GM23338 (cell line): Measurements from ENCODE around the gene CD109. TPM values are rescaled to one million over a fixed set of nuclear protein-coding genes. Genes with fewer than 3 reads are reported as not detected.

Source experiments
- ATAC-seq: fragments of 200-7000 bp; cut with Tn5 transposase; 3 replicates; pipeline ENCODE4 v1.9.1; 2020
- DNase-seq: peaks from one replicate; pipeline ENCODE4 v3.0.0-alpha.2; 2015; ENCODE audit warnings: low spot score
- H2AFZ ChIP-seq: fragments of 200-600 bp; sonication (generic); 2 replicates; pipeline ENCODE4 v1.8.0; 2016; ENCODE audit warnings: antibody characterized with exemption, mild to moderate bottlenecking, moderate library complexity
- H3F3A ChIP-seq: fragments of 200-600 bp; sonication (generic); replicated peaks from 2 replicates; pipeline ENCODE4 v1.8.0; 2017; ENCODE audit warnings: antibody characterized with exemption, mixed run types, low read depth
- H3K27ac ChIP-seq: fragments of 200-600 bp; sonication (generic); 2 replicates; pipeline ENCODE4 v1.6.1; 2016; ENCODE audit warnings: low read depth
- H3K27me3 ChIP-seq: fragments of 200-600 bp; sonication (generic); 2 replicates; pipeline ENCODE4 v1.8.0; 2016; ENCODE audit warnings: mild to moderate bottlenecking, mixed run types, moderate library complexity; ENCODE audit not compliant: insufficient read depth
- H3K36me3 ChIP-seq: fragments of 200-600 bp; sonication (generic); 2 replicates; pipeline ENCODE4 v1.8.0; 2016; ENCODE audit warnings: mild to moderate bottlenecking; ENCODE audit not compliant: insufficient read depth
- H3K4me1 ChIP-seq: fragments of 200-600 bp; sonication (generic); 2 replicates; pipeline ENCODE4 v1.8.0; 2016; ENCODE audit warnings: mild to moderate bottlenecking, moderate library complexity; ENCODE audit not compliant: insufficient read depth
- H3K4me2 ChIP-seq: fragments of 200-600 bp; sonication (generic); 2 replicates; pipeline ENCODE4 v1.7.1; 2017; ENCODE audit warnings: mixed run types
- H3K4me3 ChIP-seq: fragments of 200-600 bp; sonication (generic); 2 replicates; pipeline ENCODE4 v1.6.1; 2016; ENCODE audit warnings: mixed run types
- H3K79me2 ChIP-seq: fragments of 200-600 bp; sonication (generic); replicated peaks from 2 replicates; pipeline ENCODE4 v1.8.0; 2017; ENCODE audit warnings: mild to moderate bottlenecking; ENCODE audit not compliant: insufficient read depth
- H3K9me2 ChIP-seq: fragments of 200-600 bp; sonication (generic); 2 replicates; pipeline ENCODE4 v1.8.0; 2017; ENCODE audit not compliant: insufficient read depth
- H4K20me1 ChIP-seq: fragments of 200-600 bp; sonication (generic); replicated peaks from 2 replicates; pipeline ENCODE4 v1.8.0; 2017; ENCODE audit warnings: mild to moderate bottlenecking; ENCODE audit not compliant: insufficient read depth
- H3K27ac Mint-ChIP-seq: 2 replicates; pipeline ENCODE4 v1.8.0; 2020; ENCODE audit warnings: inconsistent platforms, mild to moderate bottlenecking, moderate library complexity, mixed read lengths
- H3K27me3 Mint-ChIP-seq: 3 replicates; pipeline ENCODE4 v1.8.0; 2022; ENCODE audit warnings: low read depth, mild to moderate bottlenecking, moderate library complexity, mixed read lengths, inconsistent platforms; ENCODE audit not compliant: insufficient read depth, poor library complexity
- H3K36me3 Mint-ChIP-seq: 3 replicates; pipeline ENCODE4 v1.8.0; 2021; ENCODE audit warnings: low read depth, mild to moderate bottlenecking, inconsistent platforms, moderate library complexity, mixed read lengths
- H3K4me1 Mint-ChIP-seq: 3 replicates; pipeline ENCODE4 v1.8.0; 2020; ENCODE audit warnings: mild to moderate bottlenecking, inconsistent platforms, mixed read lengths
- H3K4me3 Mint-ChIP-seq: 3 replicates; pipeline ENCODE4 v1.8.0; 2021; ENCODE audit warnings: moderate library complexity, mild to moderate bottlenecking, inconsistent platforms, mixed read lengths
- H3K9me3 Mint-ChIP-seq: 3 replicates; pipeline ENCODE4 v1.8.0; 2020; ENCODE audit warnings: moderate library complexity, mild to moderate bottlenecking, inconsistent platforms, mixed read lengths
- CREB1 ChIP-seq: fragments of 250-450 bp; sonication (Bioruptor Pico); IDR thresholded peaks from 2 replicates; pipeline ENCODE4 v1.5.0; 2020; ENCODE audit warnings: low read depth, mild to moderate bottlenecking, moderate library complexity
- EZH2phosphoT487 ChIP-seq: fragments of 200-600 bp; sonication (generic); IDR thresholded peaks from one replicate; pipeline ENCODE4 v1.8.1; 2018; ENCODE audit warnings: antibody characterized with exemption; ENCODE audit not compliant: unreplicated experiment
- JUNB ChIP-seq: IDR thresholded peaks from one replicate; pipeline ENCODE4 v1.6.1; 2016; ENCODE audit warnings: antibody characterized with exemption; ENCODE audit not compliant: unreplicated experiment
- NANOG ChIP-seq: IDR thresholded peaks from 2 replicates; pipeline ENCODE4 v1.6.1; 2016; ENCODE audit warnings: antibody characterized with exemption, borderline replicate concordance
- POLR2AphosphoS5 ChIP-seq: IDR thresholded peaks from 2 replicates; pipeline ENCODE4 v1.6.1; 2016; ENCODE audit warnings: antibody characterized with exemption, low read depth
- STAT1 ChIP-seq: IDR thresholded peaks from one replicate; pipeline ENCODE4 v1.6.1; 2016; ENCODE audit warnings: antibody characterized with exemption; ENCODE audit not compliant: unreplicated experiment
- ZNF114 ChIP-seq: fragments of 250-450 bp; sonication (Bioruptor Pico); IDR thresholded peaks from 2 replicates; pipeline ENCODE4 v1.5.0; 2020; ENCODE audit warnings: mild to moderate bottlenecking, moderate library complexity
- ZNF331 ChIP-seq: fragments of 250-450 bp; sonication (Bioruptor Pico); IDR thresholded peaks from 2 replicates; pipeline ENCODE4 v1.5.0; 2020; ENCODE audit warnings: low read depth, mild to moderate bottlenecking, moderate library complexity
- polyA plus RNA-seq: library from polyadenylated mRNA; unstranded; fragments of >200 nt; fragmentation: Nextera tagmentation; extraction: Ambion mirVana; gene quantifications from 2 replicates; pipeline ENCODE4 v1.2.1, GENCODE V29; 2016
- total RNA-seq: library from RNA; depleted of rRNA; stranded (reverse); fragments of >200 nt; shearing (Covaris generic); gene quantifications from 2 replicates; pipeline ENCODE4 v1.2.3, GENCODE V29; 2014
- TF ChIP-seq, protein P1 (sequence below), 2 experiments: fragments of 200-600 bp in 1 of 2; sonication (generic) in 1 of 2; conservative IDR thresholded peaks; 2 replicates each; pipeline versions ENCODE4 v1.5.1 to v1.6.1; 2016 to 2017; ENCODE audit warnings: antibody characterized with exemption in 2 of 2, low read depth in 2 of 2, mild to moderate bottlenecking in 2 of 2, moderate library complexity in 1 of 2
- TF ChIP-seq, protein P2 (sequence below): fragments of 250-450 bp; sonication (Bioruptor Pico); IDR thresholded peaks from 2 replicates; pipeline ENCODE4 v1.5.0; 2020; ENCODE audit warnings: mild to moderate bottlenecking, moderate library complexity

Gene CD109
- total and polyA plus RNA-seq, 2 experiments from 2014 or later, result 1.1 to 5.3 TPM

DNA sequence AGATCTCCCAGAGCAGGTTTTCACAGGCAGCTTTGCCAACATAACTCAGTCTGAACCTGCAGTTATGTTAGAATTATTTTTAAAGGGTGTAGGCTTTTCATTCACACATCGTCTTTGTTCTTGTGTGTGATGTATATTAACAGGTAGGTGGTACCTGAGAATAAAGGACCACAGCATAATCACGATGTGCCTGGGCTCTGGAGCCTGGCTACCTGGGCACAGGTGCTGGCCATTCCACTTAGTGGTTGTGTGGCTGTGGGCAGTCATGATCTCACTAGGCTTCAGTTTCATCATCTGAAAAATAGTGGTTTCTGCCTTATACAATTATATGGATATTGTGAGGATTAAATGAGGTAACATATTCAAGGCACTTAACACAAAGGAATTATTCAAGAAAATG is 6.4 kb downstream of the CD109 start:
- Mint-ChIP-seq H3K27ac (no peak overlapping the region), H3K36me3 (no peaks in the 10 kb centered on the region), H3K4me3 (no peak overlapping the region), H3K27me3 (no peaks in the 10 kb centered on the region), H3K9me3 (no peaks in the 10 kb centered on the region), H3K4me1 (peaks cover 6% of the 10 kb centered on the region; the same call in 2 of the 3 replicates)
- Histone ChIP-seq H3K27me3 (no peaks in the 10 kb centered on the region), H3K27ac (no peak overlapping the region), H3K79me2 (no peaks in the 10 kb centered on the region), H3K9me2 (no peaks in the 10 kb centered on the region), H3K4me1 (no peaks in the 10 kb centered on the region; the same call in 1 of the 2 replicates), H4K20me1 (no peaks in the 10 kb centered on the region), H3K36me3 (no peaks in the 10 kb centered on the region; the same call in 1 of the 2 replicates), H3F3A (no peaks in the 10 kb centered on the region), H3K4me2 (no peak overlapping the region), H2AFZ (no peak overlapping the region), H3K4me3 (no peak overlapping the region)
- TF ChIP-seq, protein P1, sequence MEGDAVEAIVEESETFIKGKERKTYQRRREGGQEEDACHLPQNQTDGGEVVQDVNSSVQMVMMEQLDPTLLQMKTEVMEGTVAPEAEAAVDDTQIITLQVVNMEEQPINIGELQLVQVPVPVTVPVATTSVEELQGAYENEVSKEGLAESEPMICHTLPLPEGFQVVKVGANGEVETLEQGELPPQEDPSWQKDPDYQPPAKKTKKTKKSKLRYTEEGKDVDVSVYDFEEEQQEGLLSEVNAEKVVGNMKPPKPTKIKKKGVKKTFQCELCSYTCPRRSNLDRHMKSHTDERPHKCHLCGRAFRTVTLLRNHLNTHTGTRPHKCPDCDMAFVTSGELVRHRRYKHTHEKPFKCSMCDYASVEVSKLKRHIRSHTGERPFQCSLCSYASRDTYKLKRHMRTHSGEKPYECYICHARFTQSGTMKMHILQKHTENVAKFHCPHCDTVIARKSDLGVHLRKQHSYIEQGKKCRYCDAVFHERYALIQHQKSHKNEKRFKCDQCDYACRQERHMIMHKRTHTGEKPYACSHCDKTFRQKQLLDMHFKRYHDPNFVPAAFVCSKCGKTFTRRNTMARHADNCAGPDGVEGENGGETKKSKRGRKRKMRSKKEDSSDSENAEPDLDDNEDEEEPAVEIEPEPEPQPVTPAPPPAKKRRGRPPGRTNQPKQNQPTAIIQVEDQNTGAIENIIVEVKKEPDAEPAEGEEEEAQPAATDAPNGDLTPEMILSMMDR (conservative IDR thresholded peaks at IDR 0.05; ENCODE audit: low read depth in 2 of 2), result no peak
- no peak for ATAC-seq
- no peak for DNase-seq

DNA sequence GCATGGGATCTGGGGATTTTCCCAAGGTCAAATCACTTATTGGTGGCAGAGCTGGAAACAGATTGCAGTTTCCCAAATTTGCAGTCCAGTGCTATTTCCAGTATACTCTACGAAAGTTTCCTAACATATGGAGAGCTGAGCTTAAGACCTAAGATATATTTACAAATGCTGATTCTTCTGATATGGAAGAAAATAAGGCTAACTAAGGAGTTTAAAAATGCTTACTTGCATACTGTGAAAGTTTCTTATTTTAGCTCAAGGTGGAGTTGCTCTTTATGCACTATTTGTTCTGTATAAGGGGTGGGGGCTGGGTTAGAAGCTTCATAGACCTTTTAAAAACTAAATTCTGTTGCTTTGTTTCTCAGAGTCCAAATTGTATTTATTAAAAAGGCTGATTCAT is 7.5 kb downstream of the CD109 start:
- H3K4me3 ChIP-seq, result no peak overlapping the region
- Mint-ChIP-seq H3K4me1 (peaks cover 4% of the 10 kb centered on the region; the same call in 1 of the 3 replicates), H3K27me3 (no peaks in the 10 kb centered on the region), H3K27ac (no peak overlapping the region), H3K9me3 (no peaks in the 10 kb centered on the region), H3K36me3 (no peaks in the 10 kb centered on the region), H3K4me3 (no peak overlapping the region)
- no peaks in the 10 kb centered on the region for H3F3A ChIP-seq
- no peak overlapping the region for H3K4me2 ChIP-seq
- no peaks in the 10 kb centered on the region for H3K4me1 ChIP-seq
- H3K9me2 ChIP-seq, result no peaks in the 10 kb centered on the region
- ATAC-seq, result no peak
- no peaks in the 10 kb centered on the region for H3K27me3 ChIP-seq
- no peak overlapping the region for H2AFZ ChIP-seq
- no peak overlapping the region for H3K27ac ChIP-seq
- H3K36me3 ChIP-seq, result no peaks in the 10 kb centered on the region; the same call in 1 of the 2 replicates
- H4K20me1 ChIP-seq, result no peaks in the 10 kb centered on the region
- no peak for DNase-seq
- H3K79me2 ChIP-seq, result no peaks in the 10 kb centered on the region
- no peak for TF ChIP-seq EZH2phosphoT487
- TF ChIP-seq, protein P1 (conservative IDR thresholded peaks at IDR 0.05; ENCODE audit: low read depth in 2 of 2), result no peak
- TF ChIP-seq ZNF331 (CRISPR knock-in tag), result no peak
- no peak for TF ChIP-seq CREB1 (CRISPR knock-in tag)
- no peak for TF ChIP-seq JUNB
- TF ChIP-seq ZNF114 (CRISPR knock-in tag), result no peak
- TF ChIP-seq, protein P2, sequence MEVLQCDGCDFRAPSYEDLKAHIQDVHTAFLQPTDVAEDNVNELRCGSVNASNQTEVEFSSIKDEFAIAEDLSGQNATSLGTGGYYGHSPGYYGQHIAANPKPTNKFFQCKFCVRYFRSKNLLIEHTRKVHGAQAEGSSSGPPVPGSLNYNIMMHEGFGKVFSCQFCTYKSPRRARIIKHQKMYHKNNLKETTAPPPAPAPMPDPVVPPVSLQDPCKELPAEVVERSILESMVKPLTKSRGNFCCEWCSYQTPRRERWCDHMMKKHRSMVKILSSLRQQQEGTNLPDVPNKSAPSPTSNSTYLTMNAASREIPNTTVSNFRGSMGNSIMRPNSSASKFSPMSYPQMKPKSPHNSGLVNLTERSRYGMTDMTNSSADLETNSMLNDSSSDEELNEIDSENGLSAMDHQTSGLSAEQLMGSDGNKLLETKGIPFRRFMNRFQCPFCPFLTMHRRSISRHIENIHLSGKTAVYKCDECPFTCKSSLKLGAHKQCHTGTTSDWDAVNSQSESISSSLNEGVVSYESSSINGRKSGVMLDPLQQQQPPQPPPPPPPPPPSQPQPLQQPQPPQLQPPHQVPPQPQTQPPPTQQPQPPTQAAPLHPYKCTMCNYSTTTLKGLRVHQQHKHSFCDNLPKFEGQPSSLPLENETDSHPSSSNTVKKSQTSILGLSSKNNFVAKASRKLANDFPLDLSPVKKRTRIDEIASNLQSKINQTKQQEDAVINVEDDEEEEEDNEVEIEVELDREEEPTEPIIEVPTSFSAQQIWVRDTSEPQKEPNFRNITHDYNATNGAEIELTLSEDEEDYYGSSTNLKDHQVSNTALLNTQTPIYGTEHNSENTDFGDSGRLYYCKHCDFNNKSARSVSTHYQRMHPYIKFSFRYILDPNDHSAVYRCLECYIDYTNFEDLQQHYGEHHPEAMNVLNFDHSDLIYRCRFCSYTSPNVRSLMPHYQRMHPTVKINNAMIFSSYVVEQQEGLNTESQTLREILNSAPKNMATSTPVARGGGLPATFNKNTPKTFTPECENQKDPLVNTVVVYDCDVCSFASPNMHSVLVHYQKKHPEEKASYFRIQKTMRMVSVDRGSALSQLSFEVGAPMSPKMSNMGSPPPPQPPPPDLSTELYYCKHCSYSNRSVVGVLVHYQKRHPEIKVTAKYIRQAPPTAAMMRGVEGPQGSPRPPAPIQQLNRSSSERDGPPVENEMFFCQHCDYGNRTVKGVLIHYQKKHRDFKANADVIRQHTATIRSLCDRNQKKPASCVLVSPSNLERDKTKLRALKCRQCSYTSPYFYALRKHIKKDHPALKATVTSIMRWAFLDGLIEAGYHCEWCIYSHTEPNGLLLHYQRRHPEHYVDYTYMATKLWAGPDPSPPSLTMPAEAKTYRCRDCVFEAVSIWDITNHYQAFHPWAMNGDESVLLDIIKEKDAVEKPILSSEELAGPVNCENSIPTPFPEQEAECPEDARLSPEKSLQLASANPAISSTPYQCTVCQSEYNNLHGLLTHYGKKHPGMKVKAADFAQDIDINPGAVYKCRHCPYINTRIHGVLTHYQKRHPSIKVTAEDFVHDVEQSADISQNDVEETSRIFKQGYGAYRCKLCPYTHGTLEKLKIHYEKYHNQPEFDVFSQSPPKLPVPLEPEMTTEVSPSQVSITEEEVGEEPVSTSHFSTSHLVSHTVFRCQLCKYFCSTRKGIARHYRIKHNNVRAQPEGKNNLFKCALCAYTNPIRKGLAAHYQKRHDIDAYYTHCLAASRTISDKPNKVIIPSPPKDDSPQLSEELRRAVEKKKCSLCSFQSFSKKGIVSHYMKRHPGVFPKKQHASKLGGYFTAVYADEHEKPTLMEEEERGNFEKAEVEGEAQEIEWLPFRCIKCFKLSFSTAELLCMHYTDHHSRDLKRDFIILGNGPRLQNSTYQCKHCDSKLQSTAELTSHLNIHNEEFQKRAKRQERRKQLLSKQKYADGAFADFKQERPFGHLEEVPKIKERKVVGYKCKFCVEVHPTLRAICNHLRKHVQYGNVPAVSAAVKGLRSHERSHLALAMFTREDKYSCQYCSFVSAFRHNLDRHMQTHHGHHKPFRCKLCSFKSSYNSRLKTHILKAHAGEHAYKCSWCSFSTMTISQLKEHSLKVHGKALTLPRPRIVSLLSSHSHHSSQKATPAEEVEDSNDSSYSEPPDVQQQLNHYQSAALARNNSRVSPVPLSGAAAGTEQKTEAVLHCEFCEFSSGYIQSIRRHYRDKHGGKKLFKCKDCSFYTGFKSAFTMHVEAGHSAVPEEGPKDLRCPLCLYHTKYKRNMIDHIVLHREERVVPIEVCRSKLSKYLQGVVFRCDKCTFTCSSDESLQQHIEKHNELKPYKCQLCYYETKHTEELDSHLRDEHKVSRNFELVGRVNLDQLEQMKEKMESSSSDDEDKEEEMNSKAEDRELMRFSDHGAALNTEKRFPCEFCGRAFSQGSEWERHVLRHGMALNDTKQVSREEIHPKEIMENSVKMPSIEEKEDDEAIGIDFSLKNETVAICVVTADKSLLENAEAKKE (CRISPR knock-in tag), result no peak
- TF ChIP-seq STAT1, result no peak
- TF ChIP-seq NANOG, result no peak
- no peak for TF ChIP-seq POLR2AphosphoS5
